ENCODE measurements around the gene ADAM12. TPM values are rescaled to one million over a fixed set of nuclear protein-coding genes. Genes with fewer than 3 reads are reported as not detected.

The ADAM12 gene
- total RNA-seq, 2 experiments from 2014 or later = 1.3 TPM

DNA sequence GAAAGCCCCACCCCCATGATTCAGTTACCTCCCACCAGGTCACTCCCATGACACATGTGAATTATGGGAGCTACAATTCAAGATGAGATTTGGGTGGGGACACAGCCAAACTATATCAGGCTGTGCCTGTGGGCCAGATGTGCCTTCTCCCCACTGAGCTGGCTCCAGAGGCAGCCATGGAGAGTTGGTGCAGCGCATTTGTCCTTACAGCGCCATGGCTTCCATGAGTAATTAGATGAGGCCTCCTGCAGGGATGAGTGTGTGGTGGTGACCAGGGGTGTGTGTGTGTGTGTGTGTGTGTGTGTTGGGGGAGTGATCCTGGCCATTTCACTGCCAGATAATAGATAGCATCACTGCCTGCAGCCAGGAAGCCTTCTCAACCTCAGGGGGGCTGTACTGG, 397.3 kb downstream of the ADAM12 start:
- ATAC-seq (no peak), DNase-seq (no peak)
- no peak overlapping the region for H3K27ac Mint-ChIP-seq
- H3K9me3 Mint-ChIP-seq = no peaks in the 10 kb centered on the region
- ChIA-PET POLR2A (interaction anchor here (0.5 kb wide), 1 partner anchor 75 kb away, joined by 3 read pairs; no protein-coding TSS in a partner anchor), CTCF (no interaction called here)
- no peaks in the 10 kb centered on the region for H3K36me3 Mint-ChIP-seq (ENCODE audit: low read depth)
- no peaks in the 10 kb centered on the region for H3K27me3 Mint-ChIP-seq
- H3K4me3 Mint-ChIP-seq = no peak overlapping the region
- H3K4me1 Mint-ChIP-seq (ENCODE audit: low read depth) = no peaks in the 10 kb centered on the region
- intact Hi-C loops (cut with micrococcal nuclease) = no loop called here
- TF ChIP-seq, protein P1, sequence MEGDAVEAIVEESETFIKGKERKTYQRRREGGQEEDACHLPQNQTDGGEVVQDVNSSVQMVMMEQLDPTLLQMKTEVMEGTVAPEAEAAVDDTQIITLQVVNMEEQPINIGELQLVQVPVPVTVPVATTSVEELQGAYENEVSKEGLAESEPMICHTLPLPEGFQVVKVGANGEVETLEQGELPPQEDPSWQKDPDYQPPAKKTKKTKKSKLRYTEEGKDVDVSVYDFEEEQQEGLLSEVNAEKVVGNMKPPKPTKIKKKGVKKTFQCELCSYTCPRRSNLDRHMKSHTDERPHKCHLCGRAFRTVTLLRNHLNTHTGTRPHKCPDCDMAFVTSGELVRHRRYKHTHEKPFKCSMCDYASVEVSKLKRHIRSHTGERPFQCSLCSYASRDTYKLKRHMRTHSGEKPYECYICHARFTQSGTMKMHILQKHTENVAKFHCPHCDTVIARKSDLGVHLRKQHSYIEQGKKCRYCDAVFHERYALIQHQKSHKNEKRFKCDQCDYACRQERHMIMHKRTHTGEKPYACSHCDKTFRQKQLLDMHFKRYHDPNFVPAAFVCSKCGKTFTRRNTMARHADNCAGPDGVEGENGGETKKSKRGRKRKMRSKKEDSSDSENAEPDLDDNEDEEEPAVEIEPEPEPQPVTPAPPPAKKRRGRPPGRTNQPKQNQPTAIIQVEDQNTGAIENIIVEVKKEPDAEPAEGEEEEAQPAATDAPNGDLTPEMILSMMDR (IDR thresholded peaks at IDR 0.05) = no peak

GRCh38 chr10:125989791-125990190, 398.5 kb downstream of the ADAM12 start:
- TF ChIP-seq, protein P1 (IDR thresholded peaks at IDR 0.05) = no peak
- Mint-ChIP-seq H3K36me3 (ENCODE audit: low read depth) (no peaks in the 10 kb centered on the region), H3K27ac (no peak overlapping the region), H3K4me1 (ENCODE audit: low read depth) (no peaks in the 10 kb centered on the region), H3K9me3 (no peaks in the 10 kb centered on the region), H3K27me3 (no peaks in the 10 kb centered on the region), H3K4me3 (no peak overlapping the region)
- intact Hi-C loops (cut with micrococcal nuclease) = no loop called here
- ATAC-seq = no peak
- ChIA-PET POLR2A (no interaction called here), CTCF (no interaction called here)
- no peak for DNase-seq

- Mint-ChIP-seq H3K27me3 (peaks cover 6% of the 10 kb centered on the region), H3K4me3 (no peak overlapping the region), H3K4me1 (ENCODE audit: low read depth) (no peaks in the 10 kb centered on the region), H3K36me3 (ENCODE audit: low read depth) (no peaks in the 10 kb centered on the region), H3K27ac (no peak overlapping the region), H3K9me3 (no peaks in the 10 kb centered on the region)
- POLR2A ChIA-PET = no interaction called here
- ATAC-seq (no peak), DNase-seq (no peak)
- CTCF ChIA-PET = no interaction called here
- intact Hi-C loops (cut with micrococcal nuclease) = no loop called here
- TF ChIP-seq, protein P1 (IDR thresholded peaks at IDR 0.05) = no peak
These were observed 402.6 kb downstream of the ADAM12 start for GRCh38 chr10:125985557-125986240.

DNA sequence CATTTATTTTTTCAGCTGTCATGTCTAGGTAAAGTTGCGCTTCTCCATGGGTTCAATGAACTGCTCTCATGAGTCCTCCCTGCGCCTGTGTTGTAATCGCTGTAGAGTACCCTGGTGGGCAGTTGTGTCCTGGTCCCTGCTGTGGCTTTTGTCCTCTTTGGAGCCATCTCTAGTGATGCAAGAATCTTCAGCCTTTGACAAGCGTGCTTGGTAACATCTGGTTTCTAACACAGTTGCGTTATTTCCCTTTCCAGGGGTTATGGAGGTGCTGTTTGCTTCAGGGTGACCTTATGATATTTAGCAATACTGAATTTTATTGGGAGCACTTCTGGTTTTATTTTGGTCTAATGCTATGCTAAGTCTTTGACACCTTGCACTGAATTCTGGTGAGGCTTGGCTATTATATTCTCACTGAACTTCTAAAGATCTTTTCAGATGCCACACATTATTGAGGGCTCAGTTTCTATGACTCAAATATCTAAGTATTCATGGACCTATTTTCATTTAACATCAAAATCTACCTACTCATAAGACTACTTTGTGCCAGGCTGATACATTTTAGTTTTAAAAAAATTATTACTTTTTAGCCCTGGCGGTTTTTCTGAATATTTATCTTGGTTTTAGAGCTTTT, 403.3 kb downstream of the ADAM12 start:
- TF ChIP-seq, protein P1 (IDR thresholded peaks at IDR 0.05) = no peak
- H3K27ac Mint-ChIP-seq = no peak overlapping the region
- peaks cover 6% of the 10 kb centered on the region for H3K27me3 Mint-ChIP-seq
- no peaks in the 10 kb centered on the region for H3K36me3 Mint-ChIP-seq (ENCODE audit: low read depth)
- ChIA-PET POLR2A (no interaction called here), CTCF (no interaction called here)
- ATAC-seq (no peak), DNase-seq (no peak)
- H3K9me3 Mint-ChIP-seq = no peaks in the 10 kb centered on the region
- H3K4me3 Mint-ChIP-seq = no peak overlapping the region
- intact Hi-C loops (cut with micrococcal nuclease) = loop anchor here (5.0 kb wide), 2 partner anchors 402 to 517 kb away; partner anchors contain the start of gene ADAM12
- H3K4me1 Mint-ChIP-seq (ENCODE audit: low read depth) = no peaks in the 10 kb centered on the region

DNA sequence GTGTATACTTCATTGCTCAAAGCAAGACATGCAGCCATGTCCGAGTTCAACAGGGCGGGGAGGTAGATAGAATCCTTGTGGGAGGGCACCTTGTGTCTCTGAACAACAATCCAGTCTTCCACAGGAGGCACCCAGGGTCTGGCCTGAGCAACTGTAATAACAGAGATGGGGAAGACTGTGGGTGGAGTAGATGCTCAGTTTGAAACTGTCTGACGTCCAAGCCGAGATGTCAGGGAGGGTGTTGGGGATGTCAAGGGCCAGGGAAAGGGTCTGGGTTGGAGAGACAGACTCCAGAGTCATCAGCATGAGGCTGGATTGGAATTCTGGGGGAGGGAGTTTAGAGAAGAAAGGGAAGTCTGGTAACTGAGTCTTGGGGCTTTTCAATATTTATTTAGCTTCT, 403.9 kb downstream of the ADAM12 start:
- ChIA-PET CTCF (interaction anchor here (1.5 kb wide), 1 partner anchor 1870 kb away, joined by 3 read pairs; no protein-coding TSS in a partner anchor), POLR2A (no interaction called here)

More for the DNA sequence above, 403.9 kb downstream of the ADAM12 start:
- Mint-ChIP-seq H3K36me3 (ENCODE audit: low read depth) (no peaks in the 10 kb centered on the region), H3K4me1 (ENCODE audit: low read depth) (no peaks in the 10 kb centered on the region), H3K27ac (no peak overlapping the region), H3K27me3 (peaks cover 6% of the 10 kb centered on the region), H3K4me3 (no peak overlapping the region), H3K9me3 (no peaks in the 10 kb centered on the region)
- ATAC-seq (no peak), DNase-seq (no peak)
- TF ChIP-seq, protein P1 (IDR thresholded peaks at IDR 0.05) = no peak
- intact Hi-C loops (cut with micrococcal nuclease) = loop anchor here (5.0 kb wide), 2 partner anchors 403 to 518 kb away; partner anchors contain the start of gene ADAM12

Data from activated CD8-positive, alpha-beta T cell treated with anti-CD3 and anti-CD28 coated beads for 36 hours (primary cell).